ENCODE results near the gene BCAS3. TPM values are rescaled to one million over a fixed set of nuclear protein-coding genes. Genes with fewer than 3 reads are reported as not detected.

Gene BCAS3
- total RNA-seq, 3 donors from 2014 or later = 21.6 to 33.4 (median 32.1) TPM

DNA sequence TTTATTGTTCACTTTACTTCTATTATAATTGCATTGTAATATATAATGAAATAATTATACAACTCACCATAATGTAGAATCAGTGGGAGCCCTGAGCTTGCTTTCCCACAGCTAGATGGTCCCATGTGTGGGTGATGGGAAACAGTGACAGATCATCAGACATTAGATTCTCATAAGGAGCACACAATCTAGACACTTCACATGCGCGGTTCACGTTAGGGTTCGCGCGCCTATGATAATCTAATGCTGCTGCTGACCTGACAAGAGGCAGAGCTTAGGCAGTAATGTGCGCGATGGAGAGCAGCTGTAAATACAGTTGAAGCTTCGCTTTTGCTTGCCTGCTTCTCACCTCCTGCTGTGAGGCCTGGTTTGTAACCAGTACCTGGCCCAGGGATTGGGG lies 40.2 kb downstream of the BCAS3 start:
- H3K9me3 ChIP-seq = no peaks in the 10 kb centered on the region
- no peaks in the 10 kb centered on the region for H3K36me3 ChIP-seq (ENCODE audit: low read depth)
- ATAC-seq (no peak), DNase-seq (no peak)
- H3K4me3 ChIP-seq = no peak overlapping the region
- TF ChIP-seq, protein P1, sequence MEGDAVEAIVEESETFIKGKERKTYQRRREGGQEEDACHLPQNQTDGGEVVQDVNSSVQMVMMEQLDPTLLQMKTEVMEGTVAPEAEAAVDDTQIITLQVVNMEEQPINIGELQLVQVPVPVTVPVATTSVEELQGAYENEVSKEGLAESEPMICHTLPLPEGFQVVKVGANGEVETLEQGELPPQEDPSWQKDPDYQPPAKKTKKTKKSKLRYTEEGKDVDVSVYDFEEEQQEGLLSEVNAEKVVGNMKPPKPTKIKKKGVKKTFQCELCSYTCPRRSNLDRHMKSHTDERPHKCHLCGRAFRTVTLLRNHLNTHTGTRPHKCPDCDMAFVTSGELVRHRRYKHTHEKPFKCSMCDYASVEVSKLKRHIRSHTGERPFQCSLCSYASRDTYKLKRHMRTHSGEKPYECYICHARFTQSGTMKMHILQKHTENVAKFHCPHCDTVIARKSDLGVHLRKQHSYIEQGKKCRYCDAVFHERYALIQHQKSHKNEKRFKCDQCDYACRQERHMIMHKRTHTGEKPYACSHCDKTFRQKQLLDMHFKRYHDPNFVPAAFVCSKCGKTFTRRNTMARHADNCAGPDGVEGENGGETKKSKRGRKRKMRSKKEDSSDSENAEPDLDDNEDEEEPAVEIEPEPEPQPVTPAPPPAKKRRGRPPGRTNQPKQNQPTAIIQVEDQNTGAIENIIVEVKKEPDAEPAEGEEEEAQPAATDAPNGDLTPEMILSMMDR (IDR thresholded peaks at IDR 0.05) = no peak
- no peaks in the 10 kb centered on the region for H3K4me1 ChIP-seq (ENCODE audit: low read depth)
- intact Hi-C loops (cut with DNase I, micrococcal nuclease) = loop anchor here in 1 of 2 donors (5.0 kb wide), 1 partner anchor 284 kb away; no protein-coding TSS in a partner anchor

DNA sequence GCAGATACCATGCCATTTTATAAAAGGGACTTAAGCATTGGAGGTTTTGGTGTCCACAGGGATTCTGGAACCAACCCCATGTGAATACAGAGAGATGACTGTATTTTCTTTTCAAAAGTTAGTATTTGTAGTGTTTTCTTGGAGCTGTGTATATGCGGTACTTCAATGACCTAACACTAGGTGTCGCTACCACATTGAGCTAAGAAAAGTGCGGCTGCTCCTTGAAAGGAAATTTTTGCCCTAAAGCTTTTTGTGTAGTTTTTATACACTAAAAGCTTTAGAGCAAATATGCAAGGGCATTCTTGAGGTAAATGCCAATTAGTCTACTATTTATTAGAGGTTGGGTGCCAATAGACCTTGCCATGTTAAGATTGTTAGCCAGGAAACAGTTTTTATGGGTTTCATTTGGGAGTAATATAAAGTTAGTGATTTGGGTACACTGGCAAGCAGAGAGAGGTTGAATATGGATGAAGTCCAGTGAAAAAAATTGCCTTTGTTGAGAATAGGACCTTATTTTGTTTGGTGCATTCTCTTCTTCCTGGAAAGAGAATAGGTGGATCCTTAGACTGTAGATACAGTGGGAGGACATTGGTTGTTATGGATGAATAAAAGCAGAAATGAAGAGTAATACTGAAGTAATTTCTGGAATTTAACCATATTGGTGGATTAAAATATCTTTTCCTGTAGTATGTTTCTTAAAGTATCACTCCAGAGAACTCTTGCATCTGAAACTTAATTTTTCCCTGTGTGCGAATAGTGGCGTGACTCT lies 43.3 kb downstream of the BCAS3 start:
- no peaks in the 10 kb centered on the region for H3K9me3 ChIP-seq
- TF ChIP-seq, protein P1 (IDR thresholded peaks at IDR 0.05) = peak; percentile 66
- no peak overlapping the region for H3K4me3 ChIP-seq
- no peaks in the 10 kb centered on the region for H3K36me3 ChIP-seq (ENCODE audit: low read depth)
- no peaks in the 10 kb centered on the region for H3K4me1 ChIP-seq (ENCODE audit: low read depth)
- intact Hi-C loops (cut with DNase I, micrococcal nuclease) = no loop called here
- ATAC-seq = peak; percentile 64
- peak in 1 of 3 donors; percentile 70 for DNase-seq

DNA sequence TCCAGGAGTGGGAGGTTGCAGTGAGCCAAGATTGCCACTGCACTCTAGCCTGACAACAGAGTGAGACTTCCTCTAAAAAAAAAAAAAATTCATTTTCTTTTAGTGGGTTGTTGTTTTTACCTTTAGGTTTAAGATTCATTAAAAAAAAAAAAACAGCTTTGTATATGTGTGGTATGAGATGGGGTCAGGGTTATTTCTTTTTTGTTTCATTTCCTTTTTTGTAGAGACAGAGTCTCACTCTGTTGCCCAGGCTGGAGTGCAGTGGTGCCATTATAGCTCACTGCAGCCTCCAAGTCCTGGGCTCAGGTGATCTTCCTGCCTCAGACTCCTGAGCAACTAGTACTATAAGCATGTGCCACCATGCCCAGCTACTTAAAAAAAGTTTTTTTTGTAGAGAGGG lies 47.0 kb downstream of the BCAS3 start:
- H3K9me3 ChIP-seq = no peaks in the 10 kb centered on the region
- DNase-seq (no peak), ATAC-seq (no peak)
- no peak overlapping the region for H3K4me3 ChIP-seq
- H3K36me3 ChIP-seq (ENCODE audit: low read depth) = no peaks in the 10 kb centered on the region
- TF ChIP-seq, protein P1 (IDR thresholded peaks at IDR 0.05) = no peak
- intact Hi-C loops (cut with DNase I, micrococcal nuclease) = no loop called here
- H3K4me1 ChIP-seq (ENCODE audit: low read depth) = peaks cover under 1% of the 10 kb centered on the region

DNA sequence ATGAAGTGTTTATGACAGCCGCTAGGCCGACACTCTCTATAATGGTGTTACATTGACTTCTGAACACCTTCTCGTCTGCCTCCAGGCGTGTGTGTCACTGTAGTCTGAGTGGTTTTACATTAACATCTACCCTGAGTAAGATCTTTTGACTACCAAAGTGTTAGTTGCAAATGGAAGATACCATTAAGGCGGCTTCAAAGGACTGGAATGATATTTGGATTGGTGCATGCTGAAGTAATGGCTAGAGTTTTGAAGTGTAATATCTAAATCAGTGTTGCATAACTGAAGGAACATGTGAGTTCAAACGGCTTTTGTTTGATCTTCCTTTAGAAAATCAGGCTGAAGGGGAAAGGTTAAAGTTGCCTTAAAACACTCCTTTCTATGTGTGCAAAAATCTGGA lies 52.2 kb downstream of the BCAS3 start:
- H3K36me3 ChIP-seq (ENCODE audit: low read depth) = no peaks in the 10 kb centered on the region
- ATAC-seq (peak; percentile 79), DNase-seq (peak in 1 of 3 donors; percentile 25)
- no peaks in the 10 kb centered on the region for H3K9me3 ChIP-seq
- TF ChIP-seq, protein P1 (IDR thresholded peaks at IDR 0.05) = no peak
- peaks cover 9% of the 10 kb centered on the region for H3K4me1 ChIP-seq (ENCODE audit: low read depth)
- intact Hi-C loops (cut with DNase I, micrococcal nuclease) = no loop called here
- H3K4me3 ChIP-seq = no peak overlapping the region

DNA sequence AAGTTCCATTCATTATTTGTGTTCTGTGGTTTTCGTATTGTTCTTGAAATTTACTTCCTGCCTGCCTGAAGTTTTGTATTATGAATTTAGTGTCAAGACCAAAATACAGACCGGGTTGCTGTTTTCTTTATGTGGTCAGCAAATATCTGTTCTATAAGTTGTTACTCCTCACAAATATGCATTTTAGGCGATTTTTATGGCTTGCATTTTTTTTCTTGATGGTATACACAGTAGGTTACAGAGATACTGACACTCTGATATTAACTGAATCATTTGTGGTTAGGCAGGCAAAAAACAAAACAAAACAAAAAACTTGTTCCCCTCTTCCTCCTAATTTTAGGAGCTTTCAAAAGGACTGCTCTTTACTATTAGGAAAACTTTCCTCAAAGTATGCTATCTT lies 52.6 kb downstream of the BCAS3 start:
- no peaks in the 10 kb centered on the region for H3K9me3 ChIP-seq
- DNase-seq = no peak
- TF ChIP-seq, protein P1 (IDR thresholded peaks at IDR 0.05) = no peak
- H3K4me3 ChIP-seq = no peak overlapping the region
- ATAC-seq = no peak
- H3K36me3 ChIP-seq (ENCODE audit: low read depth) = no peaks in the 10 kb centered on the region
- peaks cover 9% of the 10 kb centered on the region for H3K4me1 ChIP-seq (ENCODE audit: low read depth)
- intact Hi-C loops (cut with DNase I, micrococcal nuclease) = no loop called here

Data from mucosa of descending colon (tissue), 3 donors.